Measurements from ENCODE around the gene MS4A3. TPM values are rescaled to one million over a fixed set of nuclear protein-coding genes. Genes with fewer than 3 reads are reported as not detected.

Gene MS4A3
- total RNA-seq: not detected in 2 replicates

GRCh38 chr11:60056349-60056969, at the start of gene MS4A3:
Gene MS4A3, plus strand, starts transcription at chr11:60056665. Its CDS starts 4,496 bp downstream, at chr11:60061161.

GRCh38 chr11:60016881-60017280, 39.6 kb upstream of the MS4A3 start, which contains the start of gene OOSP4B:
Gene OOSP4B, plus strand, starts transcription at chr11:60017181.

GRCh38 chr11:60040109-60040508, 16.4 kb upstream of the MS4A3 start, which contains the start of gene OOSP2:
Gene OOSP2, plus strand, starts transcription at chr11:60040409. Its CDS starts 51 bp downstream, at chr11:60040460.

GRCh38 chr11:60088364-60088763, 31.9 kb downstream of the MS4A3 start, which contains the start of gene MS4A2:
Gene MS4A2, plus strand, starts transcription at chr11:60088664. Its CDS starts 102 bp downstream, at chr11:60088766.

Other genes starting within 250 kb of the MS4A3 start
- gene MRPL16, start 245.9 kb upstream of the MS4A3 start, total RNA-seq: 27.7 and 28.0 TPM in 2 replicates
- not detected in 2 replicates for gene CBLIF, start 211.2 kb upstream of the MS4A3 start, total RNA-seq
- gene TCN1, start 190.2 kb upstream of the MS4A3 start, total RNA-seq: 3.9 and 14.9 TPM in 2 replicates
- not detected in 2 replicates for gene OOSP3, start 177.9 kb upstream of the MS4A3 start, total RNA-seq
- gene OOSP1, start 118.2 kb upstream of the MS4A3 start, total RNA-seq: not detected in 2 replicates
- not detected in 2 replicates for gene OOSP4A, start 92.6 kb upstream of the MS4A3 start, total RNA-seq
- not detected in 2 replicates for gene OOSP4B, start 39.5 kb upstream of the MS4A3 start, total RNA-seq
- not detected in 2 replicates for gene OOSP2, start 16.3 kb upstream of the MS4A3 start, total RNA-seq
- not detected in 2 replicates for gene MS4A2, start 32.0 kb downstream of the MS4A3 start, total RNA-seq
- not detected in 2 replicates for gene MS4A6A, start 126.4 kb downstream of the MS4A3 start, total RNA-seq
- not detected in 2 replicates for gene MS4A4E, start 186.5 kb downstream of the MS4A3 start, total RNA-seq
- gene MS4A4A, start 224.0 kb downstream of the MS4A3 start, total RNA-seq: not detected in 2 replicates

Measured in tracheal epithelial cell (primary cell).